WTC11 (cell line): ENCODE data around the gene MYO3A. TPM values are rescaled to one million over a fixed set of nuclear protein-coding genes. Genes with fewer than 3 reads are reported as not detected.

ENCODE experiments used
- ATAC-seq: fragments of 200-7000 bp; cut with Tn5 transposase; 2 replicates; pipeline ENCODE4 v1.10.0; 2021; ENCODE audit warnings: mild to moderate bottlenecking, moderate library complexity
- CTCF ChIA-PET: fragments of 300-600 bp; sonication (Branson Sonifier 250); formaldehyde crosslinking; loops from one replicate; lab custom pipeline; 2021; ENCODE audit warnings: antibody characterized with exemption; lab: Charles Lee
- POLR2A ChIA-PET: fragments of 350-600 bp; sonication (Branson Sonifier 250); formaldehyde crosslinking; loops from one replicate; lab custom pipeline; 2021; ENCODE audit warnings: antibody characterized with exemption; lab: Charles Lee
- DNase-seq: peaks from one replicate; pipeline ENCODE4 v3.0.0; 2021; ENCODE audit warnings: low spot score
- H3K27ac Mint-ChIP-seq: 2 replicates; pipeline ENCODE4 v1.8.0; 2021; ENCODE audit warnings: mixed read lengths
- H3K27me3 Mint-ChIP-seq: 2 replicates; pipeline ENCODE4 v1.8.0; 2021; ENCODE audit warnings: low read depth, mild to moderate bottlenecking, moderate library complexity, mixed read lengths
- H3K36me3 Mint-ChIP-seq: 2 replicates; pipeline ENCODE4 v1.8.0; 2021; ENCODE audit warnings: mixed read lengths
- H3K4me1 Mint-ChIP-seq: 2 replicates; pipeline ENCODE4 v1.8.0; 2022; ENCODE audit warnings: mixed read lengths
- H3K4me3 Mint-ChIP-seq: 2 replicates; pipeline ENCODE4 v1.8.0; 2021; ENCODE audit warnings: mild to moderate bottlenecking, moderate library complexity, mixed read lengths
- H3K9me3 Mint-ChIP-seq: 2 replicates; pipeline ENCODE4 v1.8.0; 2021; ENCODE audit warnings: mixed read lengths
- EMX1 ChIP-seq: fragments of 250-450 bp; sonication (Bioruptor Pico); IDR thresholded peaks from 2 replicates; pipeline ENCODE4 v1.8.0; 2021; ENCODE audit warnings: mild to moderate bottlenecking
- ESRRA ChIP-seq: sonication (generic); formaldehyde crosslinking; IDR thresholded peaks from 2 replicates; pipeline ENCODE4 v1.8.1; 2022; ENCODE audit warnings: mild to moderate bottlenecking, missing genetic modification reagents, borderline replicate concordance
- FOXK1 ChIP-seq: sonication (generic); formaldehyde crosslinking; IDR thresholded peaks from 2 replicates; pipeline ENCODE4 v1.8.0; 2022; ENCODE audit warnings: mild to moderate bottlenecking, moderate library complexity, missing genetic modification reagents
- GABPB1 ChIP-seq: sonication (generic); formaldehyde crosslinking; IDR thresholded peaks from 2 replicates; pipeline ENCODE4 v1.8.1; 2023; ENCODE audit warnings: mild to moderate bottlenecking, missing genetic modification reagents
- GTF2I ChIP-seq: fragments of 250-450 bp; sonication (Bioruptor Pico); conservative IDR thresholded peaks from 2 replicates; pipeline ENCODE4 v1.4.0; 2021; ENCODE audit warnings: mild to moderate bottlenecking
- HMGXB4 ChIP-seq: sonication (generic); formaldehyde crosslinking; IDR thresholded peaks from 2 replicates; pipeline ENCODE4 v1.8.1; 2023; ENCODE audit warnings: mild to moderate bottlenecking, moderate library complexity, missing genetic modification reagents
- IRF2 ChIP-seq: sonication (generic); formaldehyde crosslinking; IDR thresholded peaks from 2 replicates; pipeline ENCODE4 v1.8.0; 2022; ENCODE audit warnings: low read depth, missing genetic modification reagents, borderline replicate concordance
- JUN ChIP-seq: sonication (generic); formaldehyde crosslinking; IDR thresholded peaks from 2 replicates; pipeline ENCODE4 v1.8.0; 2023; ENCODE audit warnings: mild to moderate bottlenecking, missing genetic modification reagents
- MYBL2 ChIP-seq: sonication (generic); formaldehyde crosslinking; IDR thresholded peaks from 2 replicates; pipeline ENCODE4 v1.8.1; 2023; ENCODE audit warnings: mild to moderate bottlenecking, moderate library complexity, missing genetic modification reagents
- NR2C2 ChIP-seq: sonication (generic); formaldehyde crosslinking; IDR thresholded peaks from 2 replicates; pipeline ENCODE4 v1.8.0; 2022; ENCODE audit warnings: mild to moderate bottlenecking, missing genetic modification reagents
- TEAD4 ChIP-seq: sonication (generic); formaldehyde crosslinking; IDR thresholded peaks from 2 replicates; pipeline ENCODE4 v1.8.0; 2022; ENCODE audit warnings: mild to moderate bottlenecking, missing genetic modification reagents
- TP53 ChIP-seq: sonication (generic); formaldehyde crosslinking; IDR thresholded peaks from 2 replicates; pipeline ENCODE4 v1.8.1; 2023; ENCODE audit warnings: mild to moderate bottlenecking, missing genetic modification reagents
- ZBTB21 ChIP-seq: sonication (generic); formaldehyde crosslinking; IDR thresholded peaks from 2 replicates; pipeline ENCODE4 v1.8.1; 2023; ENCODE audit warnings: mild to moderate bottlenecking, missing genetic modification reagents, borderline replicate concordance
- ZBTB43 ChIP-seq: sonication (generic); formaldehyde crosslinking; IDR thresholded peaks from 2 replicates; pipeline ENCODE4 v1.8.1; 2023; ENCODE audit warnings: mild to moderate bottlenecking, missing genetic modification reagents
- ZNF121 ChIP-seq: sonication (generic); formaldehyde crosslinking; IDR thresholded peaks from 2 replicates; pipeline ENCODE4 v1.8.0; 2023; ENCODE audit warnings: missing genetic modification reagents
- ZNF138 ChIP-seq: sonication (generic); formaldehyde crosslinking; conservative IDR thresholded peaks from 2 replicates; pipeline ENCODE4 v1.8.1; 2022; ENCODE audit warnings: mild to moderate bottlenecking, moderate library complexity, missing genetic modification reagents
- ZNF263 ChIP-seq: sonication (generic); formaldehyde crosslinking; IDR thresholded peaks from 2 replicates; pipeline ENCODE4 v1.8.1; 2022; ENCODE audit warnings: low read depth, mild to moderate bottlenecking, moderate library complexity, missing genetic modification reagents
- ZNF281 ChIP-seq: sonication (generic); formaldehyde crosslinking; IDR thresholded peaks from 2 replicates; pipeline ENCODE4 v1.8.0; 2023; ENCODE audit warnings: mild to moderate bottlenecking, missing genetic modification reagents
- ZNF317 ChIP-seq: sonication (generic); formaldehyde crosslinking; IDR thresholded peaks from 2 replicates; pipeline ENCODE4 v1.8.1; 2023; ENCODE audit warnings: low read depth, mild to moderate bottlenecking, moderate library complexity, missing genetic modification reagents, borderline replicate concordance
- ZNF532 ChIP-seq: fragments of 250-450 bp; sonication (Bioruptor Pico); IDR thresholded peaks from 2 replicates; pipeline ENCODE4 v1.9.0; 2021; ENCODE audit warnings: mild to moderate bottlenecking, borderline replicate concordance
- total RNA-seq: library from RNA; stranded (reverse); gene quantifications from 3 replicates; pipeline ENCODE4 v1.2.3, GENCODE V29; 2021
- TF ChIP-seq, protein P1 (sequence below): sonication (generic); formaldehyde crosslinking; IDR thresholded peaks from 2 replicates; pipeline ENCODE4 v1.8.1; 2023; ENCODE audit warnings: mild to moderate bottlenecking, missing genetic modification reagents, moderate library complexity
- TF ChIP-seq, protein P2 (sequence below): sonication (generic); formaldehyde crosslinking; IDR thresholded peaks from 2 replicates; pipeline ENCODE4 v1.8.1; 2023; ENCODE audit warnings: mild to moderate bottlenecking, missing genetic modification reagents, moderate library complexity
- TF ChIP-seq, protein P3 (sequence below): fragments of 250-450 bp; sonication (Bioruptor Pico); IDR thresholded peaks from 2 replicates; pipeline ENCODE4 v1.9.0; 2021; ENCODE audit warnings: mild to moderate bottlenecking

Gene MYO3A
- total RNA-seq, 1 experiment from 2014 or later: 3.7 TPM

DNA sequence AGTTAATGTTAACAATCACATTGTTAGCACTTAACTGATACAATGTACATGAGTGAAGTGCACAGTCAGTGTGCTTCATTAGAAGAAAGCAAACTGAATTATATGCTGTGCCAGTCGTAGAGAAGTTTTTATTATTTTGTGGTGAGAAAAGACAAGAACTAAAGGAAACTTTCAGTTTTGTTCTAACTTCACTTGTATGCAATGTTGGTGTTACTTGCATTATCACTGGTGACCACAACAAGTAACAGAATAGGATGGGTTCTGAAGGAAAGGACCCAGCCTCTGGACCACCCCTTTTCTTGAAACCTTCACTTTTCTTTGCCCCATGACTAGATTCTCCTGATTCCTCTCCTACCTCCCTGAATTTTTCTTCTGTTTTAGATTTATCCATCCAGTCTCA, 159.2 kb downstream of the MYO3A start (continued):
- no peak for TF ChIP-seq ZBTB43 (CRISPR knock-in tag)
- TF ChIP-seq, protein P1, sequence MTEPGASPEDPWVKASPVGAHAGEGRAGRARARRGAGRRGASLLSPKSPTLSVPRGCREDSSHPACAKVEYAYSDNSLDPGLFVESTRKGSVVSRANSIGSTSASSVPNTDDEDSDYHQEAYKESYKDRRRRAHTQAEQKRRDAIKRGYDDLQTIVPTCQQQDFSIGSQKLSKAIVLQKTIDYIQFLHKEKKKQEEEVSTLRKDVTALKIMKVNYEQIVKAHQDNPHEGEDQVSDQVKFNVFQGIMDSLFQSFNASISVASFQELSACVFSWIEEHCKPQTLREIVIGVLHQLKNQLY (CRISPR knock-in tag): no peak
- no peak for TF ChIP-seq ZNF263
- no peak for TF ChIP-seq GABPB1
- no peak for TF ChIP-seq HMGXB4 (CRISPR knock-in tag)
- no peak for TF ChIP-seq ZBTB21 (CRISPR knock-in tag)
- no peak for TF ChIP-seq FOXK1 (CRISPR knock-in tag)

- Mint-ChIP-seq H3K36me3 (peaks cover 12% of the 10 kb centered on the region), H3K4me3 (no peak overlapping the region), H3K27ac (no peak overlapping the region), H3K9me3 (peaks cover 17% of the 10 kb centered on the region; the same call in 1 of the 2 replicates), H3K4me1 (no peaks in the 10 kb centered on the region), H3K27me3 (no peaks in the 10 kb centered on the region)
- DNase-seq: no peak
- no peak for ATAC-seq
- ChIA-PET CTCF (no interaction called here), POLR2A (no interaction called here)
- TF ChIP-seq IRF2 (CRISPR knock-in tag) (no peak), ZNF532 (no peak), MYBL2 (CRISPR knock-in tag) (no peak), ZNF317 (CRISPR knock-in tag) (no peak), ZNF281 (CRISPR knock-in tag) (no peak), TP53 (CRISPR knock-in tag) (no peak), ESRRA (CRISPR knock-in tag) (no peak), NR2C2 (CRISPR knock-in tag) (no peak), JUN (no peak), ZNF121 (CRISPR knock-in tag) (no peak), GTF2I (CRISPR knock-in tag) (no peak), ZNF263 (no peak), TEAD4 (CRISPR knock-in tag) (no peak), EMX1 (CRISPR knock-in tag) (no peak), ZNF138 (no peak)
- TF ChIP-seq, protein P2, sequence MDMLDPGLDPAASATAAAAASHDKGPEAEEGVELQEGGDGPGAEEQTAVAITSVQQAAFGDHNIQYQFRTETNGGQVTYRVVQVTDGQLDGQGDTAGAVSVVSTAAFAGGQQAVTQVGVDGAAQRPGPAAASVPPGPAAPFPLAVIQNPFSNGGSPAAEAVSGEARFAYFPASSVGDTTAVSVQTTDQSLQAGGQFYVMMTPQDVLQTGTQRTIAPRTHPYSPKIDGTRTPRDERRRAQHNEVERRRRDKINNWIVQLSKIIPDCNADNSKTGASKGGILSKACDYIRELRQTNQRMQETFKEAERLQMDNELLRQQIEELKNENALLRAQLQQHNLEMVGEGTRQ (CRISPR knock-in tag): no peak
- TF ChIP-seq, protein P3, sequence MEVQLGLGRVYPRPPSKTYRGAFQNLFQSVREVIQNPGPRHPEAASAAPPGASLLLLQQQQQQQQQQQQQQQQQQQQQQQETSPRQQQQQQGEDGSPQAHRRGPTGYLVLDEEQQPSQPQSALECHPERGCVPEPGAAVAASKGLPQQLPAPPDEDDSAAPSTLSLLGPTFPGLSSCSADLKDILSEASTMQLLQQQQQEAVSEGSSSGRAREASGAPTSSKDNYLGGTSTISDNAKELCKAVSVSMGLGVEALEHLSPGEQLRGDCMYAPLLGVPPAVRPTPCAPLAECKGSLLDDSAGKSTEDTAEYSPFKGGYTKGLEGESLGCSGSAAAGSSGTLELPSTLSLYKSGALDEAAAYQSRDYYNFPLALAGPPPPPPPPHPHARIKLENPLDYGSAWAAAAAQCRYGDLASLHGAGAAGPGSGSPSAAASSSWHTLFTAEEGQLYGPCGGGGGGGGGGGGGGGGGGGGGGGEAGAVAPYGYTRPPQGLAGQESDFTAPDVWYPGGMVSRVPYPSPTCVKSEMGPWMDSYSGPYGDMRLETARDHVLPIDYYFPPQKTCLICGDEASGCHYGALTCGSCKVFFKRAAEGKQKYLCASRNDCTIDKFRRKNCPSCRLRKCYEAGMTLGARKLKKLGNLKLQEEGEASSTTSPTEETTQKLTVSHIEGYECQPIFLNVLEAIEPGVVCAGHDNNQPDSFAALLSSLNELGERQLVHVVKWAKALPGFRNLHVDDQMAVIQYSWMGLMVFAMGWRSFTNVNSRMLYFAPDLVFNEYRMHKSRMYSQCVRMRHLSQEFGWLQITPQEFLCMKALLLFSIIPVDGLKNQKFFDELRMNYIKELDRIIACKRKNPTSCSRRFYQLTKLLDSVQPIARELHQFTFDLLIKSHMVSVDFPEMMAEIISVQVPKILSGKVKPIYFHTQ (CRISPR knock-in tag): no peak
Measured at GRCh38 chr10:26095781-26096180, 161.8 kb downstream of the MYO3A start.
